Astrocyte of the hippocampus (primary cell): ENCODE measurements around the gene DDAH1.
A peak's percentile ranks its signal among the peaks of the same experiment; 100 is the strongest.
"Not testable (repeated sequence)": the region's sequence is repeated elsewhere in the genome, so short reads cannot be mapped to it uniquely, and the experiment has no call there.

Experiments used
- DNase-seq: peaks from one replicate; pipeline ENCODE4 v3.0.0; 2011; ENCODE audit warnings: low read depth, low spot score

DDAH1 gene

GRCh38 chr1:85470130-85470529 lies 5.2 kb upstream of the DDAH1 start:
- DNase-seq = not testable (repeated sequence)

- no peak for DNase-seq
Measured at GRCh38 chr1:85467929-85468540, 3.1 kb upstream of the DDAH1 start.

GRCh38 chr1:85467036-85467435 lies 2.1 kb upstream of the DDAH1 start:
- no peak for DNase-seq

- peak; percentile 27 for DNase-seq
Measured at GRCh38 chr1:85465786-85466134, 801 bp upstream of the DDAH1 start.

GRCh38 chr1:85464497-85465098 lies 361 bp downstream of the DDAH1 start:
- peak; percentile 90 for DNase-seq

GRCh38 chr1:85463731-85464496 lies 1.0 kb downstream of the DDAH1 start:
- peak; percentile 59 for DNase-seq

GRCh38 chr1:85462931-85463649 lies 1.9 kb downstream of the DDAH1 start:
- DNase-seq = no peak

- DNase-seq = no peak
Measured at GRCh38 chr1:85461216-85461918, 3.6 kb downstream of the DDAH1 start.

- DNase-seq = no peak
Measured at GRCh38 chr1:85460555-85461088, 4.3 kb downstream of the DDAH1 start.

- DNase-seq = no peak
Measured at GRCh38 chr1:85459290-85459689, 5.7 kb downstream of the DDAH1 start.

GRCh38 chr1:85454214-85454613 lies 10.7 kb downstream of the DDAH1 start:
- no peak for DNase-seq

- no peak for DNase-seq
Measured at GRCh38 chr1:85453640-85454194, 11.2 kb downstream of the DDAH1 start.

GRCh38 chr1:85452948-85453347 lies 12.0 kb downstream of the DDAH1 start:
- DNase-seq = no peak

GRCh38 chr1:85451236-85451830 lies 13.6 kb downstream of the DDAH1 start:
- DNase-seq = no peak

- no peak for DNase-seq
Measured at GRCh38 chr1:85450832-85451231, 14.1 kb downstream of the DDAH1 start.

GRCh38 chr1:85449356-85449755 lies 15.6 kb downstream of the DDAH1 start:
- DNase-seq = no peak

- DNase-seq = no peak
Measured at GRCh38 chr1:85448358-85448757, 16.6 kb downstream of the DDAH1 start.

GRCh38 chr1:85447006-85447943 lies 17.7 kb downstream of the DDAH1 start:
- no peak for DNase-seq

GRCh38 chr1:85445906-85446305 lies 19.1 kb downstream of the DDAH1 start:
- no peak for DNase-seq

- DNase-seq = peak; percentile 55
Measured at GRCh38 chr1:85444381-85444780, 20.6 kb downstream of the DDAH1 start.
